ENCODE data around the gene IZUMO1R. TPM values are rescaled to one million over a fixed set of nuclear protein-coding genes. Genes with fewer than 3 reads are reported as not detected.
A peak's percentile ranks its signal among the peaks of the same experiment; 100 is the strongest.
"Not testable (repeated sequence)": the region's sequence is repeated elsewhere in the genome, so short reads cannot be mapped to it uniquely, and the experiment has no call there.

The IZUMO1R gene
- total RNA-seq, result not detected

DNA sequence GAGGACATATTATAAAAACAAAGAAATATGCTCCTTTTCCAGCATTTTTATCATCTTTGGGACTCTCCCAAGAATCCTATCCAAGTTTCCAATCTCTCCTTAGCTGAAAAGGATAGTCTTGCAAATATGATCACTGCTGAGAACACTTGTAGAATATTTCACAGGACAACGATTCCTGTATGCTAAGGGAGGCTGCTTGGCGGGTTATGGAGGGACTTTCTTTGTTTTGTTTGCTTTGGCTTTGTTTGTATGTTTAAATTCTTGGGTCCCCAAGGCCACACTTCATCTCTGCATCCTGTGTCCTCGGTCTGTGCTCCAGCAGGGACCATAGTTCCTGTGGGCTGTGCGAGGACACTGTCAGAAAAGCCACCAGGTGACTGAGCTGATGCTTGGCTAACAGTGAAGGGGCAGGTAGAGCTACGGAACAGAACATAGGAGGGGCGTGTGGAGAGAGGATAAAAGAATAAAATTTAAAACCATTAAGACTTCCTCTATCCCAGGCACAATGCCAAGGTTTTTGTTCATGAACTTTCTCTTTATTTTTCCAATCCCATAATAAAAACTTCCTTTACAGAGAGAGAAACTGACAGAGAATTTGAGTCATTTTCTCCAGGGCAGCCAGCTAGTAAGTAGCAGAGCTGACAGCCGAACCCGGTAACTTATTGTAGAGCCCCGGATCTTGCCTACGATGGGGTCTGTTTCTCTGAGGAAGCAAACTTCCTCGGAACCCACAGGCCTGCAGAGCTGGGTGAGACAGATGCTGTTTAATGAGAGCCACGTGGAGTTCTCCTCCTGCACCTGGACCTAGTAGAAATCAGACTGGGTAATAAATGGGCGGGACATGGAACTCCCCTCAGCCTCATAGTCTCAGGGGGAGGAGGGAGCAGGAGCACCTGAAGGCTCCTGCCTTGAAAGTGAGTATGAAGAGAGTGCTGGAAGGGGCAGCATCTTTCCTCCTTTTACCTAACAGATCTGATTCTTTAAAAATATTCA is at the start of gene IZUMO1R:
Gene IZUMO1R, plus strand, starts transcription at position 615 of the 993 bp plus-strand sequence. CDS start 1,057 bp downstream, outside the sequence.
- Histone ChIP-seq H3K27ac (no peak within 1 kb of the TSS), H3K4me3 (no peak within 1 kb of the TSS), H3K4me1 (replicated peaks in 1 of 2) (no peaks in the 10 kb centered on the region)
- 13 to 79% (median 40%) methylated on average over 2 to 13 of the region's 13 CpGs; no CpG with 5 or more reads in 1 of the 10 experiments for WGBS, 10 experiments
- peak in 1 of 8 experiments; percentile 10 for ATAC-seq (replicated peaks in 6 of 8)
- in situ Hi-C loops (cut with MboI; ENCODE audit: low pct_unique_long_range_greater_than_20kb in 2 of 9, low sequenced_read_pairs in 9 of 9, unreplicated experiment in 9 of 9), result no loop called here

DNA sequence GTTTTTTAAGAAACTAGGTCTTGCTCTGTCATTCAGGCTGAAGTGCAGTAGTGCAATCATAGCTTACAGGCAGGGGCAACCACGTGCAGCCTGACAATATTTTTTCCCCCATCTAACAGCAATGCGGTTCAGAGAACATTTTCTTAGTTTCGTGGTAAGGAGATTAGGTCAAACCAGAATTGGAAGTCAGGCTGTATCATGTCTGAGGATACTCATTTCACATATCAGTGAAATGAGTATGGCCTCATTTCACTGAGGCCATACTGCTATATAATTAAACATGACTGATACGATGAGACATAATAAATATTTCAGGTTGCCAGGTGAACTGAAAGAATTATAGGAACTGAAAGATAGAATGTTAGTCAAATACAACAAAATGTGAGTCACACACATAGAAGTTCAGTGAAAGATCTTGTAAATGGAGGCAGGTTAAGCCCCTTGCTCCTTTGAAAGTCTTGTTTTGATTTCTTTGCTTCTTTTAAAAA is 32.5 kb upstream of the IZUMO1R start:
- ATAC-seq (replicated peaks in 6 of 8), result no peak
- Histone ChIP-seq H3K27ac (no peak overlapping the region), H3K4me1 (replicated peaks in 1 of 2) (no peaks in the 10 kb centered on the region), H3K4me3 (no peak overlapping the region)
- WGBS, 10 experiments, result 0 to 90% (median 45%) methylated on average over 1 to 4 of the region's 4 CpGs; no CpG with 5 or more reads in 1 of the 10 experiments
- in situ Hi-C loops (cut with MboI; ENCODE audit: low pct_unique_long_range_greater_than_20kb in 2 of 9, low sequenced_read_pairs in 9 of 9, unreplicated experiment in 9 of 9), result no loop called here

- H3K4me1 ChIP-seq (replicated peaks in 1 of 2), result no peaks in the 10 kb centered on the region
- in situ Hi-C loops (cut with MboI; ENCODE audit: low pct_unique_long_range_greater_than_20kb in 2 of 9, low sequenced_read_pairs in 9 of 9, unreplicated experiment in 9 of 9), result no loop called here
- WGBS, 10 experiments, result 7 to 88% (median 40%) methylated on average over 1 to 6 of the region's 6 CpGs; no CpG with 5 or more reads in 1 of the 10 experiments
- peak in 2 of 8 experiments; percentile 26 to 47 for ATAC-seq (replicated peaks in 6 of 8)
- H3K4me3 ChIP-seq, result no peak overlapping the region
- no peak overlapping the region for H3K27ac ChIP-seq
Measured at GRCh38 chr11:94272738-94273313, 31.6 kb upstream of the IZUMO1R start.

DNA sequence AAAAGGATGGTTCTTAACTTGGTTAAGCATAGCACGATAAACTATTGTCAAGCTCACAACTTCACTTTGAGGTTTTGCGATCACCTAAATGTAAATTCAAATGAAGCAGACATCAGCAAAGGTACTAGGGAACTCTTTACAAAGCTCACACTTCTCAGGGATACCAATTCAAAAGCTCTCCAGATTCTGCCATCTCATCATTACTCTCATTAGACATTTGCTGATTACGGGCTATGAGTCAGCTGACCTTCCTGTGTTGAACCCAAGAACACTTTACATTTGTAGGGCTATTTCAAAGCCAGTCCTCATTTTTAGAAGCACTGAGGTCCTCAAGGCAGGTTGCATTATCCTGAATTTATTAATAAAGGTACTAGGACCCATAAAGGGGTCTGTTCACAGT is 28.4 kb upstream of the IZUMO1R start:
- Histone ChIP-seq H3K4me1 (replicated peaks in 1 of 2) (no peaks in the 10 kb centered on the region), H3K27ac (no peak overlapping the region), H3K4me3 (no peak overlapping the region)
- WGBS, 10 experiments, result 54 to 89% (median 82%) methylated on average over 1 to 3 of the region's 3 CpGs; no CpG with 5 or more reads in 4 of the 10 experiments
- peak in 1 of 8 experiments; percentile 22 for ATAC-seq (replicated peaks in 6 of 8)
- in situ Hi-C loops (cut with MboI; ENCODE audit: low pct_unique_long_range_greater_than_20kb in 2 of 9, low sequenced_read_pairs in 9 of 9, unreplicated experiment in 9 of 9), result no loop called here

DNA sequence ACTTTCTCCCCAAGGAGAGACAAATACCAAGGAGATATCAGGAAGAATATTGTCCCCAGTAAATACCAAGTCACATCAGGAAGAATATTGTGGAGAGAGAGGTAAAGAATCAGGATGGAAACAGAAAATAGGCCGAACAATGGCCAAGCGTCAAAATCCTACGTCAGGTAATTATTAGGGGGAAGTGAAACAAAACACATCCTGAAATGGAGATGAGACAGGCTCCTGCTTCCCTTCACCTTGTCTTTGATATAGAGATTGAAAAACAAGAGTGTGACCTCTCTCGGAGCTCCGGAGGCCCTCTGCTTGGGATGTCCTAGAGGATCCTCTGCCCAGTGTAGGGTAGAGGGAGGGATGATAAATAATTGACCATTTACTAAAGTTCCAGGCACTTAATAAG is 27.4 kb upstream of the IZUMO1R start:
- in situ Hi-C loops (cut with MboI; ENCODE audit: low pct_unique_long_range_greater_than_20kb in 2 of 9, low sequenced_read_pairs in 9 of 9, unreplicated experiment in 9 of 9), result no loop called here
- WGBS, 10 experiments, result 72 to 100% (median 97%) methylated on average over 1 to 5 of the region's 5 CpGs; no CpG with 5 or more reads in 3 of the 10 experiments
- Histone ChIP-seq H3K4me1 (replicated peaks in 1 of 2) (no peaks in the 10 kb centered on the region), H3K4me3 (no peak overlapping the region), H3K27ac (no peak overlapping the region)
- ATAC-seq (replicated peaks in 6 of 8), result no peak

GRCh38 chr11:94278207-94278606 is 26.2 kb upstream of the IZUMO1R start:
- in situ Hi-C loops (cut with MboI; ENCODE audit: low pct_unique_long_range_greater_than_20kb in 2 of 9, low sequenced_read_pairs in 9 of 9, unreplicated experiment in 9 of 9); H3K4me1 ChIP-seq (replicated peaks in 1 of 2); H3K4me3 ChIP-seq; H3K27ac ChIP-seq: not testable (repeated sequence)
- peak in 2 of 8 experiments; percentile 52 to 61 for ATAC-seq (replicated peaks in 6 of 8)
- 0 to 87% (median 50%) methylated on average over 1 to 4 of the region's 4 CpGs; no CpG with 5 or more reads in 1 of the 10 experiments for WGBS, 10 experiments

GRCh38 chr11:94279996-94280395 is 24.4 kb upstream of the IZUMO1R start:
- no peak overlapping the region for H3K27ac ChIP-seq
- no peak overlapping the region for H3K4me3 ChIP-seq
- no peaks in the 10 kb centered on the region for H3K4me1 ChIP-seq (replicated peaks in 1 of 2)
- in situ Hi-C loops (cut with MboI; ENCODE audit: low pct_unique_long_range_greater_than_20kb in 2 of 9, low sequenced_read_pairs in 9 of 9, unreplicated experiment in 9 of 9), result no loop called here
- no peak for ATAC-seq (replicated peaks in 6 of 8)
- 44 to 100% (median 89%) methylated on average over 2 to 3 of the region's 3 CpGs; no CpG with 5 or more reads in 1 of the 10 experiments for WGBS, 10 experiments

DNA sequence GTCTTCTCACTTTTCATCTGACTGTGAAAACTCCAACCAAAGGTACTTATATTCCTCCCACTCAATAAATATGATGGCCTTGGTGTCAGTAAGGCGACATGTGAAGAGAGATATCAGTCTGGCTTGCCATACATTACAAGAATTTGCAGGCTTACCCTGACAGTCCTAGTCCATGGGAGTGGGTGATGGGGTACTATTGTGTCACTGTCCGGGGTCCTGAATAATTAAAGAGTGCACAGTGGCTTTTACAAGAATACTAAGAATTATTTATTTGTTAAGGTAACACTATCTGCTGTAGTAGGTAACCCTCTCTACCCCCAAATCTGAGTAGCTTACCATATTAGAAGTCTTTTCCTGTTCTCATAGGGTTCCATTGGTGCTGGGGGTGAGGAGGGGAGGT is 23.1 kb upstream of the IZUMO1R start:
- Histone ChIP-seq H3K4me1 (replicated peaks in 1 of 2) (no peaks in the 10 kb centered on the region), H3K4me3 (no peak overlapping the region), H3K27ac (no peak overlapping the region)
- in situ Hi-C loops (cut with MboI; ENCODE audit: low pct_unique_long_range_greater_than_20kb in 2 of 9, low sequenced_read_pairs in 9 of 9, unreplicated experiment in 9 of 9), result no loop called here
- 17 to 88% (median 63%) methylated on average over 1 to 2 of the region's 2 CpGs; no CpG with 5 or more reads in 4 of the 10 experiments for WGBS, 10 experiments
- ATAC-seq (replicated peaks in 6 of 8), result no peak

DNA sequence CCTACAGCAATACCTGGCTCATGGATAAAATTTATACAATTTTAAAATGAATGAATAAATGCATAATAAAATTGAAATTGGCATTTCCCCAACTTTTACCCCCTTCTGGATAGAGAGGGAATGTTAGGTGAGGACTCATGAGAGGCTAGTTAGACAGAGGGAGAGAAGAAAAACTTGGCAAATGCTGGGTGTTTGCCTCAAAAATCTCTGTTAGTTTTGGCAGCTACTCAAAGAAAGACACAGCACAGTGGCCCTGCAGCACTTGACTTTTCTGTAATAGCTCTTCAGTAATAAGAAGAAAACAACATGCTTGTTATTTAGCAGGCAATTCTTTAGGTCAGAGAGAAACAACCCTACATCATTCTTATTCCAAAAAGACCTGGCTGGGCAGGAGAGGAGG is 20.7 kb upstream of the IZUMO1R start:
- H3K4me1 ChIP-seq (replicated peaks in 1 of 2), result no peaks in the 10 kb centered on the region
- no peak overlapping the region for H3K27ac ChIP-seq
- peak in 1 of 8 experiments; percentile 47 for ATAC-seq (replicated peaks in 6 of 8)
- no peak overlapping the region for H3K4me3 ChIP-seq
- in situ Hi-C loops (cut with MboI; ENCODE audit: low pct_unique_long_range_greater_than_20kb in 2 of 9, low sequenced_read_pairs in 9 of 9, unreplicated experiment in 9 of 9), result no loop called here

GRCh38 chr11:94295534-94295933 is 8.8 kb upstream of the IZUMO1R start:
- no peak overlapping the region for H3K4me3 ChIP-seq
- 0 to 100% (median 63%) methylated on average over 1 of the region's 1 CpG; no CpG with 5 or more reads in 5 of the 10 experiments for WGBS, 10 experiments
- H3K27ac ChIP-seq, result no peak overlapping the region
- ATAC-seq (replicated peaks in 6 of 8), result no peak
- in situ Hi-C loops (cut with MboI; ENCODE audit: low pct_unique_long_range_greater_than_20kb in 2 of 9, low sequenced_read_pairs in 9 of 9, unreplicated experiment in 9 of 9), result no loop called here
- no peaks in the 10 kb centered on the region for H3K4me1 ChIP-seq (replicated peaks in 1 of 2)

GRCh38 chr11:94297985-94298576 is 6.3 kb upstream of the IZUMO1R start:
- 10 to 100% (median 63%) methylated on average over 1 to 3 of the region's 5 CpGs; no CpG with 5 or more reads in 1 of the 10 experiments for WGBS, 10 experiments

GRCh38 chr11:94302776-94303175 is 1.6 kb upstream of the IZUMO1R start:
- ATAC-seq (replicated peaks in 6 of 8), result peak in 4 of 8 experiments; percentile 28 to 47 (median 35)
- no peak overlapping the region for H3K4me3 ChIP-seq
- no peaks in the 10 kb centered on the region for H3K4me1 ChIP-seq (replicated peaks in 1 of 2)
- in situ Hi-C loops (cut with MboI; ENCODE audit: low pct_unique_long_range_greater_than_20kb in 2 of 9, low sequenced_read_pairs in 9 of 9, unreplicated experiment in 9 of 9), result no loop called here
- 0 to 43% (median 37%) methylated on average over 1 to 3 of the region's 5 CpGs; no CpG with 5 or more reads in 6 of the 10 experiments for WGBS, 10 experiments
- no peak overlapping the region for H3K27ac ChIP-seq

More at GRCh38 chr11:94297985-94298576, 6.3 kb upstream of the IZUMO1R start:
- Histone ChIP-seq H3K4me3 (no peak overlapping the region), H3K4me1 (replicated peaks in 1 of 2) (no peaks in the 10 kb centered on the region), H3K27ac (no peak overlapping the region)
- in situ Hi-C loops (cut with MboI; ENCODE audit: low pct_unique_long_range_greater_than_20kb in 2 of 9, low sequenced_read_pairs in 9 of 9, unreplicated experiment in 9 of 9), result no loop called here
- ATAC-seq (replicated peaks in 6 of 8), result peak in 3 of 8 experiments; percentile 63 to 70 (median 63)

- no peaks in the 10 kb centered on the region for H3K4me1 ChIP-seq (replicated peaks in 1 of 2)
- peak in 2 of 8 experiments; percentile 91 to 95 for ATAC-seq (replicated peaks in 6 of 8)
- no peak overlapping the region for H3K4me3 ChIP-seq
- no peak overlapping the region for H3K27ac ChIP-seq
- 43 to 56% methylated on average over 1 of the region's 1 CpG; no CpG with 5 or more reads in 8 of the 10 experiments for WGBS, 10 experiments
- in situ Hi-C loops (cut with MboI; ENCODE audit: low pct_unique_long_range_greater_than_20kb in 2 of 9, low sequenced_read_pairs in 9 of 9, unreplicated experiment in 9 of 9), result no loop called here
Measured at GRCh38 chr11:94305146-94305545, 766 bp downstream of the IZUMO1R start.

All from motor neuron (in vitro differentiated cells).